Keratinocyte (primary cell): ENCODE results near the gene MAD1L1. TPM values are rescaled to one million over a fixed set of nuclear protein-coding genes. Genes with fewer than 3 reads are reported as not detected.

Experiments used
- DNase-seq: peaks from one replicate; pipeline ENCODE4 v3.0.0-alpha.2; 2011; ENCODE audit warnings: low read depth, missing footprints, low spot score
- FAIRE-seq: peaks from 2 replicates; lab custom pipeline; 2011; peaks lifted over from hg19 to GRCh38; lab: Jason Lieb, UNC
- H2AFZ ChIP-seq: 2 replicates; pipeline ENCODE4 v1.6.0; 2012; ENCODE audit warnings: low read length, control low read depth, inconsistent platforms; ENCODE audit not compliant: control insufficient read depth
- H3K27ac ChIP-seq: 2 replicates; pipeline ENCODE4 v1.5.1; 2011; ENCODE audit warnings: low read length; ENCODE audit not compliant: control insufficient read depth, insufficient read depth
- H3K27me3 ChIP-seq: 3 replicates; pipeline ENCODE4 v1.6.0; 2011; ENCODE audit warnings: low read length; ENCODE audit not compliant: control insufficient read depth, insufficient read depth; ENCODE audit errors: extremely low read depth
- H3K36me3 ChIP-seq, 2 experiments: 2 replicates in 1 of 2; 3 replicates in 1 of 2; pipeline ENCODE4 v1.5.1; 2011; ENCODE audit warnings: low read length in 2 of 2, mild to moderate bottlenecking in 1 of 2; ENCODE audit not compliant: control insufficient read depth in 2 of 2, insufficient read depth in 2 of 2; ENCODE audit errors: extremely low read depth in 1 of 2
- H3K4me1 ChIP-seq: 3 replicates; pipeline ENCODE4 v1.5.1; 2011; ENCODE audit warnings: low read length; ENCODE audit not compliant: control insufficient read depth, insufficient read depth; ENCODE audit errors: extremely low read depth
- H3K4me2 ChIP-seq: 3 replicates; pipeline ENCODE4 v1.6.0; 2011; ENCODE audit warnings: low read depth, low read length; ENCODE audit not compliant: control insufficient read depth, insufficient read depth; ENCODE audit errors: extremely low read depth
- H3K4me3 ChIP-seq, 3 experiments: fragments of 200-600 bp in 1 of 3; sonication (generic) in 1 of 3; 2 replicates in 2 of 3; 3 replicates in 1 of 3; pipeline ENCODE4 v1.5.1; 2011 to 2016; ENCODE audit warnings: low read length in 3 of 3, mild to moderate bottlenecking in 3 of 3, control low read depth in 2 of 3, inconsistent platforms in 1 of 3, low read depth in 1 of 3, mixed read lengths in 1 of 3, mixed run types in 1 of 3, moderate library complexity in 1 of 3; ENCODE audit not compliant: control insufficient read depth in 2 of 3, insufficient read depth in 2 of 3; ENCODE audit errors: extremely low read depth in 1 of 3
- H3K79me2 ChIP-seq: 2 replicates; pipeline ENCODE4 v1.6.0; 2012; ENCODE audit warnings: low read length; ENCODE audit not compliant: control insufficient read depth, insufficient read depth
- H3K9ac ChIP-seq: 3 replicates; pipeline ENCODE4 v1.6.0; 2011; ENCODE audit warnings: low read length; ENCODE audit not compliant: control insufficient read depth, insufficient read depth; ENCODE audit errors: extremely low read depth
- H3K9me1 ChIP-seq: 3 replicates; pipeline ENCODE4 v1.6.0; 2011; ENCODE audit warnings: low read length; ENCODE audit not compliant: control insufficient read depth, insufficient read depth; ENCODE audit errors: extremely low read depth
- H3K9me3 ChIP-seq: 2 replicates; pipeline ENCODE4 v1.5.1; 2012; ENCODE audit warnings: low read depth, low read length; ENCODE audit not compliant: control insufficient read depth
- H4K20me1 ChIP-seq: 3 replicates; pipeline ENCODE4 v1.6.0; 2011; ENCODE audit warnings: low read length; ENCODE audit not compliant: control insufficient read depth, insufficient read depth; ENCODE audit errors: extremely low read depth
- EZH2 ChIP-seq: IDR thresholded peaks from one replicate; pipeline ENCODE4 v1.6.1; 2012; ENCODE audit warnings: inconsistent platforms, mild to moderate bottlenecking, low read length, moderate library complexity
- dilution Hi-C: fragments of 300-500 bp; cut with MboI; formaldehyde crosslinking; loops from one replicate; pipeline ENCODE4 v1.7.0; 2020; ENCODE audit warnings: low sequenced_read_pairs; ENCODE audit not compliant: extremely low pct_ligation_motif_present
- polyA plus RNA-seq, 5 experiments: library from polyadenylated mRNA; depleted of rRNA in 3 of 5; stranded (reverse) in 3 of 5; stranded (forward) in 1 of 5; unstranded in 1 of 5; fragments of >200 nt; gene quantifications; 1 replicate in 1 of 5; 2 replicates in 3 of 5; 3 replicates in 1 of 5; pipeline versions ENCODE4 v1.2.1 to v1.2.3, GENCODE V29; 2011 to 2012; ENCODE audit warnings: missing spikeins in 2 of 5, low read depth in 1 of 5, low replicate concordance in 1 of 5
- TF ChIP-seq, protein P1 (sequence below), 3 experiments: IDR thresholded peaks in 1 of 3; conservative IDR thresholded peaks in 1 of 3; optimal IDR thresholded peaks in 1 of 3; 2 replicates in 2 of 3; 3 replicates in 1 of 3; pipeline versions ENCODE3 to v1.5.1; 2011; ENCODE audit warnings: low read length in 3 of 3, mild to moderate bottlenecking in 3 of 3, moderate library complexity in 2 of 3, control low read depth in 1 of 3, inconsistent platforms in 1 of 3; ENCODE audit not compliant: insufficient read depth in 2 of 3; ENCODE audit errors: extremely low read depth in 1 of 3

The MAD1L1 gene
- polyA plus RNA-seq, 1 donor (not counting 4 experiments of a cell fraction or from before 2014, with no cell fraction given) = 18.0 TPM

DNA sequence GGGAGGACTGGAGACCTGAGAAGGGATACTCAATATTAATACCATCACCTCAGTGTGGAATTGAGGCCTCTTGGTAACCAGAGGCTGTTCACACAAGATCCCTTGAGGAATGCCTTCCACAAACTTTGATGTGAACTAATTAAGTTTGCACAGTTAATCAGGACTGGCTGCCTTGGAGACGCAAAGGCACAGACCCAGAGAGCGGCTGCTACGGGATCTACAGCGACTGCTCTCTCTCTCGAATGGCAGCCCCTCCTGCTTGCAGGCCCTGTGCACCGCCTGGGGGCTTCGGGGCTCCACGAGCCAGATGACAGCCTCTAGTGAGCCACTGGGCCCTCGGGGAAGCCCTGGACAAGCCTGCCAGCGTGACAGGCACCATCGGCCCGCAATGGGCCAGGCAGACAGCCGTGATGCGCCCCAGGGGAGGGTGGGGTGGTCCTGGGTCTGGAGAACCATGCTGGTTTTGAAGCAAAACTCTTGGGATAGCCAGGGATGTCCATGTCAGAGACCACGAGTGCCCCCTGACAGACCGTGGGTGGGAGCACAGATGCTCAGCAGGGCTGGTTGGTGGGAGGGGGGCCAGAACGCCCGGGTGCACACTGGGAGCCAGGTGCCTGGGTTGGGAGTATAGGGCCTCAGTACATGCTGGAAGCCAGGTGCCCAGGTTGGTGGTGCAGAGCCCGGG lies 367.0 kb downstream of the MAD1L1 start:
- no peak overlapping the region for H2AFZ ChIP-seq
- no peak for FAIRE-seq
- H3K9me3 ChIP-seq = no peaks in the 10 kb centered on the region
- H3K9ac ChIP-seq = no peak overlapping the region
- TF ChIP-seq, protein P1, sequence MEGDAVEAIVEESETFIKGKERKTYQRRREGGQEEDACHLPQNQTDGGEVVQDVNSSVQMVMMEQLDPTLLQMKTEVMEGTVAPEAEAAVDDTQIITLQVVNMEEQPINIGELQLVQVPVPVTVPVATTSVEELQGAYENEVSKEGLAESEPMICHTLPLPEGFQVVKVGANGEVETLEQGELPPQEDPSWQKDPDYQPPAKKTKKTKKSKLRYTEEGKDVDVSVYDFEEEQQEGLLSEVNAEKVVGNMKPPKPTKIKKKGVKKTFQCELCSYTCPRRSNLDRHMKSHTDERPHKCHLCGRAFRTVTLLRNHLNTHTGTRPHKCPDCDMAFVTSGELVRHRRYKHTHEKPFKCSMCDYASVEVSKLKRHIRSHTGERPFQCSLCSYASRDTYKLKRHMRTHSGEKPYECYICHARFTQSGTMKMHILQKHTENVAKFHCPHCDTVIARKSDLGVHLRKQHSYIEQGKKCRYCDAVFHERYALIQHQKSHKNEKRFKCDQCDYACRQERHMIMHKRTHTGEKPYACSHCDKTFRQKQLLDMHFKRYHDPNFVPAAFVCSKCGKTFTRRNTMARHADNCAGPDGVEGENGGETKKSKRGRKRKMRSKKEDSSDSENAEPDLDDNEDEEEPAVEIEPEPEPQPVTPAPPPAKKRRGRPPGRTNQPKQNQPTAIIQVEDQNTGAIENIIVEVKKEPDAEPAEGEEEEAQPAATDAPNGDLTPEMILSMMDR (optimal IDR thresholded peaks at IDR 0.05 in 1 of 3, IDR thresholded peaks at IDR 0.05 in 1 of 3, conservative IDR thresholded peaks at IDR 0.05 in 1 of 3; ENCODE audit: extremely low read depth in 1 of 3, insufficient read depth in 2 of 3, low read length in 3 of 3) = no peak
- TF ChIP-seq EZH2 = no peak
- no peaks in the 10 kb centered on the region for H3K4me1 ChIP-seq
- DNase-seq = no peak
- H3K27ac ChIP-seq = no peak overlapping the region
- H4K20me1 ChIP-seq = no peaks in the 10 kb centered on the region
- H3K9me1 ChIP-seq = no peaks in the 10 kb centered on the region
- H3K4me3 ChIP-seq = no peak overlapping the region
- H3K4me2 ChIP-seq = no peak overlapping the region
- dilution Hi-C loops = no loop called here
- H3K36me3 ChIP-seq = peaks cover 0 to 1% of the 10 kb centered on the region in 2 experiments
- H3K27me3 ChIP-seq = no peaks in the 10 kb centered on the region
- no peaks in the 10 kb centered on the region for H3K79me2 ChIP-seq

DNA sequence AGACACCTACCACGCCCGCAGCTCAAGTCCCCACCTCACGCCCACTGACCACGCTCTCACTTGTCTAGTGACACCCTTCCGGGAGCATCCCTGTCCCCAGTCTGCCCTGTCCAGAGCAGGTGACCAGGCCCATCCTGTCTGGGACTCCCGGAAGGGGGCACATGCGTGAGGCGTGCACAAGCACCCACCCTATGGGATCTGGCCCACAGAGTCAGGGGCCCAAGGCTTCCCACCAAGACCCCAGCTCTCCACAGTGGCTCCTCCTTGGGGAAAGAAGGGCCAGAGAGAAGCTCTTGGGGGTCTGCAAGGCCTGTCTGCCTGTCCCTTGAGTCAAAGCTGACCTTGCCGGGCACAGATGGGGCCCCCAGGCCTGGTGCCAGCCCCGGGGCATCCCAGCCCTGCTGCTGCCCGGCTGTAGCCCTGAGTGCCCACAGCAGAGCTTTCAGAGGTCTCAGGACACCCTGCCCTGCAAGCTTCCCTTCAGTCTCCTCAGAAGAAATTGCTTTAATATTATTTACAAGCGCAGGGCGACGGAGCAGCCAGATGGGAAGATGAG lies 367.7 kb downstream of the MAD1L1 start:
- Histone ChIP-seq H3K9me3 (no peaks in the 10 kb centered on the region), H3K36me3 (peaks cover 0 to 1% of the 10 kb centered on the region in 2 experiments), H3K79me2 (no peaks in the 10 kb centered on the region), H3K27ac (no peak overlapping the region), H3K4me1 (no peaks in the 10 kb centered on the region), H3K9me1 (no peaks in the 10 kb centered on the region), H3K27me3 (no peaks in the 10 kb centered on the region), H3K4me2 (no peak overlapping the region), H3K9ac (no peak overlapping the region), H3K4me3 (no peak overlapping the region), H4K20me1 (no peaks in the 10 kb centered on the region), H2AFZ (no peak overlapping the region)
- FAIRE-seq = no peak
- TF ChIP-seq EZH2 = no peak
- TF ChIP-seq, protein P1 (optimal IDR thresholded peaks at IDR 0.05 in 1 of 3, IDR thresholded peaks at IDR 0.05 in 1 of 3, conservative IDR thresholded peaks at IDR 0.05 in 1 of 3; ENCODE audit: extremely low read depth in 1 of 3, insufficient read depth in 2 of 3, low read length in 3 of 3) = no peak
- DNase-seq = no peak
- dilution Hi-C loops = no loop called here
